A673 (cell line): ENCODE measurements around the gene LRRC47.

Experiments
- CTCF ChIP-seq: fragments of 300-800, 200-600 bp; sonication (generic); conservative IDR thresholded peaks from 2 replicates; pipeline ENCODE4 v1.5.1; 2017; ENCODE audit warnings: low read depth, mild to moderate bottlenecking, antibody characterized with exemption, low read length, moderate library complexity, mixed read lengths
- EZH2 ChIP-seq: fragments of 200-600 bp; sonication (generic); IDR thresholded peaks from 2 replicates; pipeline ENCODE4 v1.6.1; 2017; ENCODE audit warnings: borderline replicate concordance, low read depth, mild to moderate bottlenecking, mixed read lengths, antibody characterized with exemption, low read length; ENCODE audit not compliant: poor library complexity, severe bottlenecking

DNA sequence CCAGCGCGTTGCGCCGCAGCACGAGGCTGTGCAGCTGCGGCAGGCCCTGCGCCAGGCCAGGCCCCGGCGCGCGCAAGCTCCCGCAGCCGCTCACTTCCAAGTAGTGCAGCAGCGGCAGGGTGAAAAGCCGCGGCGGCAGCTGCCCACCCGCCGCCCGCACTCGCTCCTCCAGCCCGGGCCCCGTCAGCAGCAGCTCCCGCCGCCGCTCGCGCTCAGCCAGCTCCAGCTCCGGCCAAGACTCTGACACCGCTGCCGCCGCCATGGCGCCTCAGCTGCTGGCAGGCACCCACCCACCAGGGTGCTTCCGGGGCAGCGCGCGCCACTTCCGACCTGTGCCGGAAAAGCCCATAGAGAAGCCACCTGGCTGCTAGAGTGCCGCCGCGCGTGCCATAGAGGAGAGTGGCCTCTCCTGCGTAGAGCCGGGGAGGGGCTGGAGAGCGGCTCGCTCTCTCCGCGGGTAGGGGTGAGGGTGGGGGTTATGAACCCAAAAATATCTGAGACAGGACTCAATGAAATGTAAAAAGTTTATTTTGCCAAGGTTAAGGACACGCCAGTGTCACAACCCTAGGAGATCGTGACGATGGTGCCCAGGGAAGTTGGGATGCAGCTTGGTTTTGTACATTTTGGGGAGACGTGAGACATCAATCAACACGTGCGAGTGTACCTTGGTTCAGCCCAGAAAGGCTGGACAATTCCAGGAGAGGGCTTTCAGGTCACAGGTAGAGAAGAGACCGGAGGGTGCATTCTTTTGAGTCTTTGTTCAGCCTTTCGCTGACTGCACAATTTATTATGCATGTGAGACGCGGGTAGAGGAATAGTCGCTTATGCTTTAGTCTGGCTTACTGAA is at the start of gene LRRC47:
- TF ChIP-seq CTCF (no peak), EZH2 (no peak)
